Duodenal mucosa (tissue), 2 donors: ENCODE results near the gene PHF14.

Experiments
- H3K27ac ChIP-seq: one replicate; pipeline ENCODE4 v1.7.0; 2013; ENCODE audit warnings: low read depth, low read length
- H3K27me3 ChIP-seq, 2 donors: one replicate each; pipeline ENCODE4 v1.7.0; 2013; ENCODE audit warnings: low read length in 2 of 2, control low read depth in 1 of 2; ENCODE audit not compliant: insufficient read depth in 2 of 2, control insufficient read depth in 1 of 2
- H3K36me3 ChIP-seq, 2 donors: one replicate each; pipeline ENCODE4 v1.7.0; 2013; ENCODE audit warnings: low read length in 2 of 2, control low read depth in 1 of 2; ENCODE audit not compliant: insufficient read depth in 2 of 2, control insufficient read depth in 1 of 2
- H3K4me1 ChIP-seq, 2 donors: one replicate each; pipeline ENCODE4 v1.7.0; 2013; ENCODE audit warnings: low read length in 2 of 2, control low read depth in 1 of 2; ENCODE audit not compliant: insufficient read depth in 2 of 2, control insufficient read depth in 1 of 2
- H3K4me3 ChIP-seq, 2 donors: one replicate each; pipeline ENCODE4 v1.7.0; 2013; ENCODE audit warnings: low read length in 2 of 2, low read depth in 1 of 2
- H3K9ac ChIP-seq, 2 donors: one replicate each; pipeline ENCODE4 v1.7.0; 2013; ENCODE audit warnings: low read length in 2 of 2, low read depth in 1 of 2
- H3K9me3 ChIP-seq, 2 donors: one replicate each; pipeline ENCODE4 v1.7.0; 2013; ENCODE audit warnings: low read length in 2 of 2, control low read depth in 1 of 2; ENCODE audit not compliant: control insufficient read depth in 1 of 2

The PHF14 gene

DNA sequence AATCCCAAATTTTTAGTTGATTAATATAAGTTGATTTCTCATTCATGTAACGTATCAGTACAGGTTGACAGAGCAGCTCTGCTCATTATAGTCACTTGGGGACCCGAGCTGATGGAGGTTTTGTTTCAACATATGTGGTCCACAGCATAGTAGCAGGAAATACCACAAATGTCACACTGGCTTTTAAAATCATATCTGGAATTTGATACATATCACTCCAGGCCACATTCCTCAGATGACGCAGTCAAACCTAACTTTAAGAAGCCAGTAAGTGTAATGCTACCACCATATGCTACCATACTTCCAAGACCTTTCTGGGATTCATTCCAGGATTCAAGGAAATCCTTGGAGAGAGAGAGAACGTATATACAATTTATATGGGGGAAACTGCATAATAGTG is 156.3 kb downstream of the PHF14 start:
- Histone ChIP-seq H3K9ac (no peak overlapping the region), H3K9me3 (no peaks in the 10 kb centered on the region), H3K27ac (no peak overlapping the region), H3K4me1 (no peaks in the 10 kb centered on the region), H3K36me3 (no peaks in the 10 kb centered on the region), H3K27me3 (no peaks in the 10 kb centered on the region), H3K4me3 (no peak overlapping the region)

DNA sequence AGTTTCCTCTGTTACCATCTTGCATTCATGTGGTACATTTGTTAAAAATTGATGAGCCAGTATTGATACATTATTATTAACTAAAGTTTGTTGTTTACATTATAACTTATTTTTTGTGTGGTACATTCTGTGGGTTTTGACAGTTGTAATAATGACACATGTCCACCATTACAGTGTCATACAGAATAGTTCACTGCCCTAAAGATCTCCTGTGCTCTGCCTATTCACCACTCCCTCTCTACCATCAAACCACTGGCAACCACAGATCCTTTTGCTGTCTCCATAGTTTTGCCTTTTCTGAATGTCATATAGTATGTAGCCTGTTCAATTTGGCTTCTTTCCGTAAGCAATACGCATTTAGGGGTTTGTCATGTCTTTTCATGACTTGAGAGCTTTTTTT is 156.9 kb downstream of the PHF14 start:
- Histone ChIP-seq H3K27ac (no peak overlapping the region), H3K9ac (no peak overlapping the region), H3K4me3 (no peak overlapping the region), H3K4me1 (no peaks in the 10 kb centered on the region), H3K9me3 (no peaks in the 10 kb centered on the region), H3K27me3 (no peaks in the 10 kb centered on the region), H3K36me3 (no peaks in the 10 kb centered on the region)

DNA sequence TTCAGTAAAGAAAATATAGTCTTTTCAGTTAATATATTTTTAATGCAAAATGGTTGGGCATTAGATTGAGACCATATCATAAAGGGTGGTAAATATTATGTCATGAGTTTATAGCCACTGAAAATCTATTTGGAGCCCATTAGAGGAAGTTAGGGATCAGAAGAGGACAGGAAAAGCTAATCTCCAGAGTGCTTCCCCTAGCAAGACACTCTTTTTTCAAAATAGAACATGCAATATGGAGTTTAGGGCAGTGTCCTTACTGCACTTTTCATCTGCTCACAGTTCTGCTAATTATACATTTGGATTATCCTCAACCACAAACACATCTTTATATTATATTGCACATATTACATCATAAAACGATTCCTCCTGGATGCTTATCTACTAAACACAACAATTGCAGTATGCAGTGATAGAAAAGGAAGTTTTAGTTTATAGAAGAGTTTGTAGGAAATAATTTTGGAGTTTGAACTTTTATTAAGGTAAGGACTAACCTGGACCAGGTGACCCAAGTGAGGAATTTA is 159.8 kb downstream of the PHF14 start:
- no peaks in the 10 kb centered on the region for H3K36me3 ChIP-seq
- no peaks in the 10 kb centered on the region for H3K4me1 ChIP-seq
- no peak overlapping the region for H3K27ac ChIP-seq
- H3K9ac ChIP-seq = no peak overlapping the region
- no peaks in the 10 kb centered on the region for H3K9me3 ChIP-seq
- no peaks in the 10 kb centered on the region for H3K27me3 ChIP-seq
- no peak overlapping the region for H3K4me3 ChIP-seq

DNA sequence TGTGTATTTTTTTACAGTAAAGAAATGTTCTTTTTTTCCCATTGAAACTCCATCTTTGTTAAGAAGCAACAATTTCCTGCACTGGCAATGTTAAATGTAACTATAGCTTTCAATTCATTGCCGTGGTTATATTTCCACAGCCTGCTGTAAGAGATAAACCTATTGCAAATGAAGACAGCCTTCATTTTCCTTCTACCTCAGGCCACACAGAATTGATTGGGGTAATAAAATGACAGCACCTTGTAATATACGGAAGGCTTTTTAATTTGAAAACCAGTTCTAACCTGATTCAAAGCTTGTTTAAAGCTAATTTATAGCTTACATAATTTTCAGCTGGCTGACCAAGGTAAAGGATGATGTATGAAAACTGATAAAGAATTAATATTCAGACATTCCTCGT is 161.9 kb downstream of the PHF14 start:
- no peak overlapping the region for H3K9ac ChIP-seq
- H3K36me3 ChIP-seq = peaks cover 0 to 3% of the 10 kb centered on the region in 2 donors
- no peaks in the 10 kb centered on the region for H3K27me3 ChIP-seq
- no peak overlapping the region for H3K27ac ChIP-seq
- no peaks in the 10 kb centered on the region for H3K9me3 ChIP-seq
- no peak overlapping the region for H3K4me3 ChIP-seq
- H3K4me1 ChIP-seq = no peaks in the 10 kb centered on the region

DNA sequence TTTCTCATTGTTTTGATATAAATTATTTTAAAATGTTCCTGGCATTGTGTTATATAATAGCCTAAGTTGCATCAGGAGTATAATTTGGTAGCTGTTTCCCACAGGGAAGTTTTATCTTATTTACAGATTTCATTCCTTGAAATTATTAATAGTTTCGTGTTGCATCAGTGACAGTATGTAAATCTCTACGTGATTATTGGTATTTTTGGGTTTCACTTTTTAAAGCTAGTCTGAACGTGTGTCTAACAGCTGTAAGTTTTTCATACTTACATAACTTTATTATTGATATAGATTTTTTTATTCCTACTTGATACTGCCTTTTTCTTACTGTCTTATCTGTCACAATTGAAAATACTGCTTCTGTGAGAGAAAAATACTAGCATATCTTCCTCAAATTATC is 167.9 kb downstream of the PHF14 start:
- no peak overlapping the region for H3K9ac ChIP-seq
- peaks cover 0 to 3% of the 10 kb centered on the region in 2 donors for H3K36me3 ChIP-seq
- H3K27me3 ChIP-seq = no peaks in the 10 kb centered on the region
- H3K4me1 ChIP-seq = no peaks in the 10 kb centered on the region
- H3K4me3 ChIP-seq = no peak overlapping the region
- H3K27ac ChIP-seq = no peak overlapping the region
- no peaks in the 10 kb centered on the region for H3K9me3 ChIP-seq

DNA sequence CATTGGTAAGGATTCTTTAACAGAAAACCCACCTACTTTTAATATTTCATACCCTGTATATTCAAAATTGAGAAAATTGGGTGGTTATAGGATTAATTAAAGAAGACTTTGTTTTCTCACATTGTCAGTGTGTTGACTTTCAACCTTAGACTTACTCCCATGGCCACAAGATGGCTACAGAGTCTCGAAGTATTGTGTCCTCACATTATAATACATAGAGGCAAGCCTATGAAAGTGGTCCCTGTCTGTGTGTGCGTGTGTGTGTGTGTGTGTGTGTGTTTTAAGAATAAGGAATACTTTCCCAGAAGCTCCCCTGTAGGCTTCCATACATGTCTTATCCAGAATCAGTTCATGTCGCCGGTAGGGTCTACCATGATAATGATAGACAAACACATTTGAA is 180.0 kb downstream of the PHF14 start:
- H3K9me3 ChIP-seq = no peaks in the 10 kb centered on the region
- no peaks in the 10 kb centered on the region for H3K36me3 ChIP-seq
- H3K4me3 ChIP-seq = no peak overlapping the region
- H3K4me1 ChIP-seq = no peaks in the 10 kb centered on the region
- H3K27me3 ChIP-seq = no peaks in the 10 kb centered on the region
- H3K27ac ChIP-seq = no peak overlapping the region
- no peak overlapping the region for H3K9ac ChIP-seq

DNA sequence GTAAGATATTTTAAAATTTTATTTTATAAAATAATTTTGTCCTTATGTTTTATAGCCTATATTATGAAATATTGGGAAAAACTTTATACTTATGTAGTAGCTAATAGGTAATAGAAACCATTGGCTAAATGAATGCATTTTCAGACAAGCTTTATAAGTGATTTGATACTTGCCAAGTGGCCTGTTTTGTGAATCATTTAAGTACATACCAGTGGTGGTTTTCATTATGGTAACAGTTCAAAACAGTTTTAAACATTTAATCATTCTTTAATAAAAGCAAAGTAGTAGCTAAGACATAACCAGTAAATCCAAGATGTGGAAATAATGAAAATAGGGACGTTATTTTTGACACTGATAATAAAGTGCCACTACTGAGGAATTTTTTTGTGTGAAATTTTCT is 182.2 kb downstream of the PHF14 start:
- H3K9me3 ChIP-seq = no peaks in the 10 kb centered on the region
- no peaks in the 10 kb centered on the region for H3K4me1 ChIP-seq
- no peaks in the 10 kb centered on the region for H3K27me3 ChIP-seq
- no peak overlapping the region for H3K4me3 ChIP-seq
- no peak overlapping the region for H3K27ac ChIP-seq
- H3K9ac ChIP-seq = no peak overlapping the region
- H3K36me3 ChIP-seq = no peaks in the 10 kb centered on the region

DNA sequence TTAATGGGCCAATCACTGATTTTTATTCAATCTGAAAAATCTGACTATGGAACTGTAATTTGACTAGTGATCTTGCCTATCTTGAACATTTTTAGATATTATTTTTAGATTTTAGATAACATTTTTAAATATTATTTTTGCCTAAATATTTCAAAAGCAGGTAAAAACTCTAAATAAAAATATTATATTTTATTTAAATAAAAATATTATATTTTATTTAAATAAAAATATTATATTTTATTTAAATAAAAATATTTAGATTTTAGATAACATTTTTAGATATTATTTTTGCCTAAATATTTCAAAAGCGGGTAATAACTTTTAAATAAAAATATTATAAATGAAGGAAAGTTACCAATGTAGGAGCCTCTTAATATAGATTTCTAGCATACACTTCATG is 187.8 kb downstream of the PHF14 start:
- no peaks in the 10 kb centered on the region for H3K9me3 ChIP-seq

DNA sequence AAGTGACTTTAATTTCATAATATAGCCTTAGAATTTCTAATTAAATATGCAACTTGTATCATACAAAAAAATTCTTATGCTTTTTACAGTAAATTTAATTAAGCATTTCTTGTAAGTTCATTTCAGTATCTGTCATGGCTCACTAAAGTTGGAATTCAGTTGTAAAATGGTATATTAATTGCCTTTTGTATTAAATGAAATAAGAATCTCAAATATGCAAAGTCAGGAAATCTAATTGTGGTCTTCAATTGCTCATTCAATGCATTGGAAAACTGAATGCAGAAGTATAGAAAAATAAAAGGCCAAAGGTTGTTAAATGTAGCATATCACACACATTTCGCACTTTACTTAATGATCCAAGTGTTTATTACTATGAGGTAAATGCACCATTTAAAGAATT is 189.5 kb downstream of the PHF14 start:
- Histone ChIP-seq H3K9ac (no peak overlapping the region), H3K4me3 (no peak overlapping the region), H3K9me3 (no peaks in the 10 kb centered on the region), H3K27ac (no peak overlapping the region), H3K36me3 (no peaks in the 10 kb centered on the region), H3K27me3 (no peaks in the 10 kb centered on the region), H3K4me1 (no peaks in the 10 kb centered on the region)

More for the DNA sequence above, 187.8 kb downstream of the PHF14 start:
- no peak overlapping the region for H3K9ac ChIP-seq
- no peaks in the 10 kb centered on the region for H3K36me3 ChIP-seq
- H3K4me1 ChIP-seq = no peaks in the 10 kb centered on the region
- H3K27ac ChIP-seq = no peak overlapping the region
- no peak overlapping the region for H3K4me3 ChIP-seq
- H3K27me3 ChIP-seq = no peaks in the 10 kb centered on the region

DNA sequence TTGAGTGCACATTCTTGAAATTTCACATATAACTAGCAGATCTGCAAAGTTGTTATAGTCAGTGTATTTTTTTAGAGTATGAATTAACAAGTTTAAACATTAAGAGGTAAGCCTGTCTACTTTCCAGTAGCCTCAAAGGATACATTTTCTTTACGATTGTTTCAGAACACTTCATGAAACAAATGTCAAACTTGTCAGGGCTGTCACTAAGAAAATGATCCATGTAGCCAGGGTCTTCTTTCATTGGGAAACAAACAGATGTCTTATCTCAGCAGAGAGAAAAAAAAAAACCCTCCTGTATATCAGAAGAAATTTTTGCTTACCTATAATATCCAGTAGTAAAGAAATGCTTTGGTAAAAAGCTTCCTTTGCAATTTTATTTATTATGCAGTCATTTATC is 192.4 kb downstream of the PHF14 start:
- Histone ChIP-seq H3K4me1 (no peaks in the 10 kb centered on the region), H3K36me3 (no peaks in the 10 kb centered on the region), H3K27ac (no peak overlapping the region), H3K9me3 (no peaks in the 10 kb centered on the region), H3K4me3 (no peak overlapping the region), H3K9ac (no peak overlapping the region), H3K27me3 (no peaks in the 10 kb centered on the region)

DNA sequence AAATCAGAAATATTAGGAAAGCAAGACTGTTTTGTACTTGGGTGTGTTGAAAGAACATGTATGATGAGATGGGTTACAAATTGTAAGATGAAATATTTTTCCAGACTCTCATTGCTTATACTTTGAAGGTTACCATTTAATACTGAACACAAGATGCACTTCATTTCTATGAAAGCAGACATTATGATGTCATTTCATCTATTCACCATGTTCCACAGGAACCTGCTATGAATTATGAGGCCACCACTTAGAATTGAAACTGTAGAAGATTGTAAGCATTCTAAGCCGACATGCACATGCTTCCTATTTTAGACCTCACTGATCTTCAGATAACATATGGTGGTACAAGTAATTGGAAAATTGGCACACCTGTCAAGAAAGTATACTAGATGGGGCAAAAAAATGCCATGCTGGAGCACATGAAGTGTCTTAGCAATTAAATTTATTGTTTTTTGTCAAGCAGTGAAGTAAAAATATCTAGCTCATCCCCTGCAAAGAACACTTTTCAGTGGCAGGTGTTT is 195.0 kb downstream of the PHF14 start:
- H3K9me3 ChIP-seq = no peaks in the 10 kb centered on the region
- no peak overlapping the region for H3K27ac ChIP-seq
- H3K27me3 ChIP-seq = no peaks in the 10 kb centered on the region
- no peaks in the 10 kb centered on the region for H3K36me3 ChIP-seq
- no peak overlapping the region for H3K9ac ChIP-seq
- H3K4me3 ChIP-seq = no peak overlapping the region
- H3K4me1 ChIP-seq = no peaks in the 10 kb centered on the region
